ENCODE measurements around the gene SDC3.

DNA sequence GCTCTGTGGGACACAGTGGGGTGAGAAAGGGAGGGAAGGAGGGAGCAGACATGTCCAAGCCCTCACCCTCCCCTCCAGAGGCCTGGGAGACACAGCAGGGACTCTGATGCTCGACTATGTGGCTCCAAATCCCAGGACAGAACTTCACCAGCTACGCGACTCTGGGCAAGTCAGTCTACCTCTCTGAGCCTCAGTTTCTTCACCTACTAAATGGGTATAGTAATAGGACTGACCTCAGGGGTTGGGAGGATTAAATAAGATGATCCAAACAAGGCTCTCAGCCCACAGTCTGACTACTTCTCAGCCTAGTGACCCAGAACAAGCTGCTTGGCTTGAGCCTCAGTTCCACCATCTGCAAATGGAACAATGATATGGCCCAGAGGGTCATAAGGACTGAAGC, 19.6 kb downstream of the SDC3 start:
- TF ChIP-seq POLR2A (IDR thresholded peaks at IDR 0.05) (no peak), CTCF (IDR thresholded peaks at IDR 0.05) (no peak)

All from right lobe of liver (tissue), 4 donors.